Osteocyte (in vitro differentiated cells): ENCODE results near the gene SRF. TPM values are rescaled to one million over a fixed set of nuclear protein-coding genes. Genes with fewer than 3 reads are reported as not detected.

ENCODE experiments used
- DNase-seq: peaks from one replicate; pipeline ENCODE4 v3.0.0; 2021; ENCODE audit warnings: mixed read lengths; ENCODE audit not compliant: unreplicated experiment; ENCODE audit errors: extremely low spot score
- H3K27ac Mint-ChIP-seq: one replicate; pipeline ENCODE4 v1.8.0; 2021; ENCODE audit warnings: mild to moderate bottlenecking, mixed read lengths; ENCODE audit not compliant: unreplicated experiment
- H3K27me3 Mint-ChIP-seq: one replicate; pipeline ENCODE4 v1.8.0; 2021; ENCODE audit warnings: mixed read lengths; ENCODE audit not compliant: unreplicated experiment
- H3K36me3 Mint-ChIP-seq: one replicate; pipeline ENCODE4 v1.8.0; 2021; ENCODE audit warnings: mixed read lengths; ENCODE audit not compliant: unreplicated experiment
- H3K4me1 Mint-ChIP-seq: one replicate; pipeline ENCODE4 v1.8.0; 2021; ENCODE audit warnings: mixed read lengths; ENCODE audit not compliant: unreplicated experiment
- H3K4me3 Mint-ChIP-seq: one replicate; pipeline ENCODE4 v1.8.0; 2021; ENCODE audit warnings: mild to moderate bottlenecking, moderate library complexity, mixed read lengths; ENCODE audit not compliant: unreplicated experiment
- H3K9me3 Mint-ChIP-seq: one replicate; pipeline ENCODE4 v1.8.0; 2021; ENCODE audit warnings: mixed read lengths; ENCODE audit not compliant: unreplicated experiment
- total RNA-seq: library from RNA; stranded (reverse); gene quantifications from 2 replicates; pipeline ENCODE4 v1.2.1, GENCODE V29; 2021
- TF ChIP-seq, protein P1 (sequence below): fragments of 200-600 bp; sonication (generic); IDR thresholded peaks from 2 replicates; pipeline ENCODE4 v1.5.0; 2021; ENCODE audit warnings: antibody characterized with exemption, mild to moderate bottlenecking, moderate library complexity

Gene SRF
- total RNA-seq, 1 donor from 2014 or later: 32.5 TPM

GRCh38 chr6:43213431-43213830, 42.4 kb downstream of the SRF start:
- no peak overlapping the region for H3K4me3 Mint-ChIP-seq
- no peaks in the 10 kb centered on the region for H3K9me3 Mint-ChIP-seq
- H3K27me3 Mint-ChIP-seq: no peaks in the 10 kb centered on the region
- no peak overlapping the region for H3K27ac Mint-ChIP-seq
- no peak for DNase-seq
- H3K36me3 Mint-ChIP-seq: peaks cover 17% of the 10 kb centered on the region
- TF ChIP-seq, protein P1, sequence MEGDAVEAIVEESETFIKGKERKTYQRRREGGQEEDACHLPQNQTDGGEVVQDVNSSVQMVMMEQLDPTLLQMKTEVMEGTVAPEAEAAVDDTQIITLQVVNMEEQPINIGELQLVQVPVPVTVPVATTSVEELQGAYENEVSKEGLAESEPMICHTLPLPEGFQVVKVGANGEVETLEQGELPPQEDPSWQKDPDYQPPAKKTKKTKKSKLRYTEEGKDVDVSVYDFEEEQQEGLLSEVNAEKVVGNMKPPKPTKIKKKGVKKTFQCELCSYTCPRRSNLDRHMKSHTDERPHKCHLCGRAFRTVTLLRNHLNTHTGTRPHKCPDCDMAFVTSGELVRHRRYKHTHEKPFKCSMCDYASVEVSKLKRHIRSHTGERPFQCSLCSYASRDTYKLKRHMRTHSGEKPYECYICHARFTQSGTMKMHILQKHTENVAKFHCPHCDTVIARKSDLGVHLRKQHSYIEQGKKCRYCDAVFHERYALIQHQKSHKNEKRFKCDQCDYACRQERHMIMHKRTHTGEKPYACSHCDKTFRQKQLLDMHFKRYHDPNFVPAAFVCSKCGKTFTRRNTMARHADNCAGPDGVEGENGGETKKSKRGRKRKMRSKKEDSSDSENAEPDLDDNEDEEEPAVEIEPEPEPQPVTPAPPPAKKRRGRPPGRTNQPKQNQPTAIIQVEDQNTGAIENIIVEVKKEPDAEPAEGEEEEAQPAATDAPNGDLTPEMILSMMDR: no peak
- no peaks in the 10 kb centered on the region for H3K4me1 Mint-ChIP-seq

- no peaks in the 10 kb centered on the region for H3K27me3 Mint-ChIP-seq
Observed at GRCh38 chr6:43215066-43215465, 44.0 kb downstream of the SRF start.

GRCh38 chr6:43216200-43216599, 45.1 kb downstream of the SRF start:
- no peak for DNase-seq
- Mint-ChIP-seq H3K4me3 (no peak overlapping the region), H3K27ac (no peak overlapping the region)

More at GRCh38 chr6:43215066-43215465, 44.0 kb downstream of the SRF start:
- TF ChIP-seq, protein P1: no peak
- Mint-ChIP-seq H3K4me3 (no peak overlapping the region), H3K9me3 (no peaks in the 10 kb centered on the region), H3K4me1 (no peaks in the 10 kb centered on the region), H3K27ac (no peak overlapping the region), H3K36me3 (peaks cover 17% of the 10 kb centered on the region)
- no peak for DNase-seq

GRCh38 chr6:43217351-43217750, 46.3 kb downstream of the SRF start:
- H3K27ac Mint-ChIP-seq: no peak overlapping the region

More at GRCh38 chr6:43216200-43216599, 45.1 kb downstream of the SRF start:
- H3K36me3 Mint-ChIP-seq: peaks cover 19% of the 10 kb centered on the region
- no peaks in the 10 kb centered on the region for H3K4me1 Mint-ChIP-seq
- H3K27me3 Mint-ChIP-seq: no peaks in the 10 kb centered on the region
- H3K9me3 Mint-ChIP-seq: no peaks in the 10 kb centered on the region
- TF ChIP-seq, protein P1: no peak

DNA sequence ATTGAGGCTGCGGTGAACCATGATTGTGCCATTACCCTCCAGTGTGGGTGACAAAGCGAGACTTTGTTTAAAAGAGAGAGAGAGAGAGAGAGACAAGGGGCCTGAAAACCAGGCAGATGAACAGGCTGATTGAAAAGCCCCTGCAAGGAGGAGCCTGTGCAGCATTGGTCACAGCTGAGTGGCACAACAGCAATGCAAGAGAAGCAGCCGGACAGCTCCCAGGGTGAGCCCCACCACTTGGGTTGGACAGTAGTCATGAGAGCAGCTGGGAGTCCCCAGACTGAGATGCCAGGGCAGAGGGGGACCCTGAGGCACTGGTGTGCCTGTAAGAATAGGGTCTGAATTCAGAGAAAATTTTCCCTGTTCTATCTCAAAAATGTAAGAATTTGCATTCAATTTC, 48.0 kb downstream of the SRF start:
- Mint-ChIP-seq H3K27ac (no peak overlapping the region), H3K4me3 (no peak overlapping the region), H3K27me3 (no peaks in the 10 kb centered on the region), H3K4me1 (no peaks in the 10 kb centered on the region), H3K9me3 (no peaks in the 10 kb centered on the region), H3K36me3 (peaks cover 18% of the 10 kb centered on the region)
- DNase-seq: no peak
- TF ChIP-seq, protein P1: no peak

More at GRCh38 chr6:43217351-43217750, 46.3 kb downstream of the SRF start:
- TF ChIP-seq, protein P1: no peak
- H3K4me1 Mint-ChIP-seq: no peaks in the 10 kb centered on the region
- no peak for DNase-seq
- no peaks in the 10 kb centered on the region for H3K9me3 Mint-ChIP-seq
- no peak overlapping the region for H3K4me3 Mint-ChIP-seq
- H3K27me3 Mint-ChIP-seq: no peaks in the 10 kb centered on the region
- peaks cover 19% of the 10 kb centered on the region for H3K36me3 Mint-ChIP-seq
